Superior temporal gyrus (tissue), 1 donor: ENCODE results near the gene NAXD.
A peak's percentile ranks its signal among the peaks of the same experiment; 100 is the strongest.
"Not testable (repeated sequence)": the region's sequence is repeated elsewhere in the genome, so short reads cannot be mapped to it uniquely, and the experiment has no call there.

Experiments used
- DNase-seq: peaks from one replicate; pipeline ENCODE4 v3.0.0-alpha.2; 2016; ENCODE audit errors: extremely low spot score

The NAXD gene

DNA sequence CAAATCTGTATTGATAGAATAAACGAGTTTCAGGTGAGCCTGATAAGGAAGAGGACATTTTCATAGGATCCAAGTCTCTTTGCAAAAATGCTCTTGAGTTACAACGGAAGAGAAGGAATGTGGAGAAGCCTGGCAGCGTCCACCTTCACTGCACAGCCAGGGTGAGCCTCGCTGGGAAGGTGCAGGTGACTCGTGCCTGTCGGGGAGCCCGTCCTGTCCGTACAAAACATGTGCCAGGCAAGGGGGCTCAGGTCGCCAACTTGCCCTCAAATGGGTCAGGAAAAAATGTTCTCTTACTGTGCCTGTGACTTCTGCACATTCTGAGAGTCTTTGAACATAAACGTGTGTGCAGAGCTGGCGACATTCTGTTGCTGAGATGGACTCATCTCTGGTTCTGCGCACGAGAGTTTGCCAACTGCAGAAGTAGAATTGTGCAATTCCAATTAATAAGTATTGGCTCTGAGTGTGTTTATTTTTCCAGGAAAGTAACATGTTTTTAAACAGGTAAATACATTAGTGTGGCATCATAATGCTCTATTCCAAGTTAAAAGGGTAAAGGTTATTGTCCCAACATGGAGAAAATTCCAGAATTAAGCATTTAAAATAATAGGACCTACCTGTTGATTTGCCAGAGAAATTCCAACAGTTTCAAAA is 28.6 kb downstream of the NAXD start:
- no peak for DNase-seq

GRCh38 chr13:110644892-110645521 is 29.7 kb downstream of the NAXD start:
- peak; percentile 73 for DNase-seq

GRCh38 chr13:110645750-110646149 is 30.4 kb downstream of the NAXD start:
- no peak for DNase-seq

GRCh38 chr13:110646442-110647364 is 31.4 kb downstream of the NAXD start:
- DNase-seq: no peak

- no peak for DNase-seq
These were observed 32.0 kb downstream of the NAXD start for GRCh38 chr13:110647365-110647737.

GRCh38 chr13:110648146-110648819 is 32.9 kb downstream of the NAXD start:
- no peak for DNase-seq

DNA sequence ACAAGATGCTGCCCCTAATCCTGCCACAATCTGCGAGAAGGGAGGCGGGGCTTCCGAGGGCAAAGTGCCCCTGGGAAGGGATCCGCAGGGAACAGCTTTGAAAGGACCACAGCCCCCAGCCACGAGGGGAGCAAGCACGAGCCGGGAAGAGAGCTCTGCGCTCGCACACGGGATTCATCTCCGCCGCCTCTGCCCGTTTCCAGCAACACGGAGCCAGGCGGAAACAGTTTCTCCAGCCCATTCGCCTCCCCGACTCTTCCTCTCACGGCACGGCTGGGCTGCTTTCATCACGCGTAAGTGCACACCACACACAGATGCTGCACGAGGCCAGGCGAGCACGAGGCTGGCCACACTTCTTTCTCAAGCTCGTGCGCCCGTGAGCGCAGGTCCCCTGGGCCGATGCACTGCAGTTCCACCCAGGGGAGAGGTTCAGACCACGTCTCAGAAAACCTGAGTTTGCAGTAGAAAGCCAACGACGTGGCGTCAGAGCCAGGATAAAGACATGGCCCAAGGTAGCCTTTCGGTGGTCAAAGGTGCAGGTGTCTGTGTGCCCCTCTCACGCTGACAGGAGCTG is 33.6 kb downstream of the NAXD start:
- no peak for DNase-seq

GRCh38 chr13:110649551-110649950 is 34.2 kb downstream of the NAXD start:
- no peak for DNase-seq

DNA sequence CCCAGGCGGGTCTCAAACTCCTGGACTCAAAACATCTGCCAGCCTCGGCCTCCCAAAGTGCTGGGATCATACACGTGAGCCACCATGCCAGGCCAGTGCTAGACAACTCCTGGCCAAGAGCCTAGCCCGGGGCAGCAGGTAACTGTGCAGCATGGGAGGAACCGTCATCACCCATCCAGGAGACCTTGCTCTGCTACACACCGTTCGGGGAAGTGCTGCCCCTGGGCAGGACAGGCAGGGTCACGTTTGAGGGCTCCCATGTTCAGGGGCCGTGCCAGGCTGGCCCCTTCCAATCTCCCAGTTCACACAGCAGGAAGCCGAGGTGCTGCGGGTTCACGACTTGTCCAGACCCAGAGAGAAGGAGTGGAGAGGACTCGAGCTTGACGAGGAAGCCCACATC is 35.1 kb downstream of the NAXD start:
- DNase-seq: no peak

GRCh38 chr13:110651271-110651670 is 35.9 kb downstream of the NAXD start:
- no peak for DNase-seq

- DNase-seq: no peak
These were observed 36.4 kb downstream of the NAXD start for GRCh38 chr13:110651726-110652230.

DNA sequence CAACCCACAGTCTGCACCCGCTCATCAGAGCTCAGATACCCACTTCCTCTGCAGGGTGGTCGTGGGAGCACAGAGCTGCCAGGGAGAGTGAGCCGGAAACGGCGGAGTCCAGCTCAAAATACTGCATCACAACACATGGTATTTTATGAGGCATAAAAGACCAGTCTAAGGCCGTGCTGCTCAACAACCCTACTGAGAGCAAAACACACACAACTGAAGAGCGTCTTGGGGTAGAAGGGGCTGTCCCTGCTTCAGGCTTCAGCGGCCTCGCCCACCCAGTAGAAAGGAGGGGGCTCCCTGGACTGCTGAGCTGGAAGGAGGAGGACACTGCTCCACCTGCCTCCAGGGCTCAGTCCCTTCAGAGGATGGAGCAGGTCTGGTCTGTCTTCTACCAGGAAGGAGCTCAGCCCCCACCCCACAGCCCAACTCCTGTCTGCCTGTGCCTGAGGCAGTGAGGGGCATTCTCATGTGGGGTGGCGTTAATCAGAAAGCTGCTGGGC is 36.9 kb downstream of the NAXD start:
- DNase-seq: no peak

- DNase-seq: no peak
These were observed 37.4 kb downstream of the NAXD start for GRCh38 chr13:110652764-110653163.

GRCh38 chr13:110653271-110653670 is 37.9 kb downstream of the NAXD start:
- no peak for DNase-seq

- no peak for DNase-seq
These were observed 38.5 kb downstream of the NAXD start for GRCh38 chr13:110653851-110654250.

DNA sequence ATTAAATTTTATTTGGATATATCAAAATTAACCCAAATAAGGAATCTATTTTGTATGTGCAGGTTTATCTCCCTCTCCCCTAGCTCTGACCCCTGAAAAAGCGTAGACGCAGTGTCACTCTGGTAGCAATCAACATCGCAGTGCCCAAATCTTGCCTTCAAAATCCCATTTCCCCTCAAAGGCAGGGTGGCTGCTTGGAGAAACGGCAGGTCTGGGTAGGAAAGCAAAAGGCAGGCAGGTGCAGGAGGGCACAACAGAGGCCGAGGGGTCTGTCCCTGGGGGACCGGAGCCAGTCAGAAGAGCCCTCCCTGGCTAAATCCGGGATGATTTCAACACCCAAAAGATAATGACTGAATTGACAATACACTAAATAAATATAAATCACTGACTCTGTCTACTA is 41.9 kb downstream of the NAXD start:
- no peak for DNase-seq

DNA sequence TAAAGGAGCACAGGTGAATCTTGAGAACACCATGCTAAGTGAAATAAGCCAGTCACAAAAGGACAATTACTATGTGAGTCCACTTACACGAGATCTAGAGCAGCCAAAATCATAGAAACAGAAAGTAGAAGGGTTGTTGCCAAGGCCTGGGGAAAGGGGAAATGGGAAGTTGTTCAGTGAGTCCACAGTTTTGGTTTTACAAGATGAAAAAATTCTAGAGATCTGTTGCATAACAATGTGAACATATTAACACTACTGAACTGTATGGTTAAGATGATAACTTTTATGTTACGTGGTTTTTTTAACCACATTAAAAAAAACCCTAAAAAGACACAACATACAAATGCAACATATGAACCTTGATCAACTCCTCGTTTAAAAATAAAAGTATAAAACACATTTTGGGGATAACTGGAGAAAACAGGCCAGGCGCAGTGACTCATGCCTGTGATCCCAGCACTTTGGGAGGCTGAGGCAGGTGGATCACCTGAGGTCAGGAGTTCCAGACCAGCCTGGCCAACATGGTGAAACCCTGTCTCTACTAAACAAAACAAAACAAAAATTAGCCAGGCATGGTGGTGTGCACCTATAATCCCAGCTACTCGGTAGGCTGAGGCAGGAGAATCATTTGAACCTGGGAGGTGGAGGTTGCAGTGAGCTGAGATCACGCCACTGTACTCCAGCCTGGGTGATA is 43.0 kb downstream of the NAXD start:
- DNase-seq: not testable (repeated sequence)

- DNase-seq: no peak
These were observed 45.9 kb downstream of the NAXD start for GRCh38 chr13:110661256-110661655.

GRCh38 chr13:110662091-110662490 is 46.7 kb downstream of the NAXD start:
- no peak for DNase-seq

DNA sequence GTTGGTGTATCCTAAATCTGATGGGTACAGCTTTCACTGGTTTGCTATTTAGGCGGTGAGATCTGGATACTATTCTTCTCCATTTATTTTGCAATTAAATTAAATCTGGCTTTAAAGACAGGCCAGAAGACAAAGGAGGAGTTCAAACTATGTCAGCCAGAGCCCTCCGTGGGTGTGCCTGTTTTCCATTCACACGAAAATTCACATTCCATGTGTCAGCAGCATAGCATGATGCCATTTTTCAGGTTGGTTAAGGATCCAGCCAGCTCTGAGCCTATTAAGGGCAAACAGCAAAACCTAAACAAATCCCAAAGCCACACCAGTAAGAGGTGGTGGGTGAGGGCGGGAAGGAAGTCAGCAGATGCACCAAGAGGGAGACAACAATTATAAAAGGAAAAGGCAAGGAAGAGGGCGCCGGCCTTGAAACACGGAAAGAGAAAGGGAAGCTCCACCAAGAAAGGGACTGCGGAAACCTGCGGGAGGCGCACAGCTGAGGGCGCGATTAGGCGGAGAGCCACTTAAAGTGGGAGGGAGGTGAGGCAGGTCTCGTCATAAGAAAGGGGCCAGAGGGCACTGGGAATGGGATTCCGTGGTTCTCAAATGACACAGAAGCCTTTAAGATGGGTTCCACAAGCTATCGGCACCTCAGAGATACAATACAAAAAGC is 47.6 kb downstream of the NAXD start:
- no peak for DNase-seq
